HG03575 (cell line): ENCODE measurements around the gene MGMT.

Source experiments
- ATAC-seq: cut with Tn5 transposase; IDR thresholded peaks from one replicate; pipeline ENCODE4 v1.9.1; 2021; ENCODE audit not compliant: unreplicated experiment, insufficient number of reproducible peaks, low FRiP score; ENCODE audit errors: extremely low read depth

The MGMT gene

GRCh38 chr10:129605266-129605985 lies 138.4 kb downstream of the MGMT start:
- no peak for ATAC-seq

- no peak for ATAC-seq
These were observed 139.0 kb downstream of the MGMT start for GRCh38 chr10:129605986-129606518.

DNA sequence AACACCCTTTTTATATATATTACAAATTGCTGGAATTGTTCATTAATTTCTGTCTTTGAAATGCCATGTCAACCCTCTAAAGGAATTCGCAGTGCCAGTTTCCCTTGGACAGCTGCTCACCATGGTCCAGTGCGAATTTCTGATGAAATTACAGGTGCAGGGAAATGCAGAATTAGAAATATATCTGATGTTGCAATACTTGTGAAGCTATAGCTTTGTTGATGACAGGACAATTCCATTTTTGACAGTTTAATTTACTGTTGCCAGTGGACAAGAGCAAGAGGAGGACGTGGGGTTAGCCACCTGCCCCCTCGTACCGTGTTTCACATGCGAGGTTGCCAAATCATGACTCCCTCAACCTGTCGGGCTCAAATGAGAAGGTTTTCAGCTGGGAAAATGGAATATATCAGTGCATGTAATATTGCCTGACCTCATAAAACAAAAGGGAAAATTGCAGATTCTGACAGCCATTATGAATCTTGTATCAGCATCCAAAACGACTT lies 140.6 kb downstream of the MGMT start:
- ATAC-seq, result no peak

- ATAC-seq, result no peak
These were observed 141.6 kb downstream of the MGMT start for GRCh38 chr10:129608653-129609052.

DNA sequence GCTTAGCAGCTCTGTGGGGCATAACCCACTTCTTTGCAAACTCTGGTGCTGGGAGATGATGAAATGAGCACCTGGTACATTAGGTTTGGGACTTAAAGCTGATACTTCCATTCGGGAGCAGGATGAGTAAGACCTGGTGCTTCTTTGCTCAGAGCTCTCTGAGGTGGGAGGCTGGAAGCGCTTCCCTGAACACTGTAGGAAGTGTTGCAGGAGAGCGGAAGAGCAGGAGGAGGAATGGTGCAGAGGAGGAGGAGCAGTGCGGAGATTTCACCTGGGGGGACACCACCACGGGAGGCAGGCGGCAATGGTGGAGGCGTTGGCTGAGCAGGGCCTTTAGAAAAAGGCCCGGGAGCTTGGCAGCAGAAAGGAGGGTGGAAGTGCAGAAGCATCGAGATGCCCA lies 142.5 kb downstream of the MGMT start:
- ATAC-seq, result no peak

DNA sequence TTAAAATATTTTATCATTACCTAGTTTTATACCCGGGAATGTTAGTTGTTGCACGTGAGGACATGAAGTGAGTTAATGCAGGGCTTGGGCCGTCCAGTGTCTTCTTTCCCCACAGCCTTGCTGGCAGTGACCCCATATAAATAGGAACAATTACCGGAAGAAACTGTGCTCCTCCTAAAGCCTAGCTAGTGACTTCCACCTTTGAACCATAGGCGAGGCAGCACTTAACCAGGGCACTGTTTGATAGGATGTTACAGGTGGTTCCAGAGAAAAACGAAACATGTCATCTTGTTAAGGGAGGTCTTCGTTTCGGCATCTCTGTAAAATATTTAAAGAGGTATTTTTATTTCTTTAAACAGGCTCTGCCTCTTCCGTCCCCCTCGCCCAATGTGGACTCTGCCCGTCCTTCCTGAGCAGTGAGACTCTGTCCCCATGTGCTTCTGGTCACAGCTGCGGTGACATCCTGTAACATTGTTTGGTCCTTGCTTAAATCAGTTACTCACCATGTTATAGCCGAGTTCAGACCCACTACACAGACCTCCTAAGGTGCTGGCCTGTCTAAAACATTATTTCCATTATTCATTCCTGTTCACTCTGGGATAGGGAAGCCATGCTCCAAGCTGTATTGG lies 145.6 kb downstream of the MGMT start:
- no peak for ATAC-seq

- no peak for ATAC-seq
These were observed 146.4 kb downstream of the MGMT start for GRCh38 chr10:129613377-129613980.

GRCh38 chr10:129614341-129614740 lies 147.3 kb downstream of the MGMT start:
- ATAC-seq, result no peak

DNA sequence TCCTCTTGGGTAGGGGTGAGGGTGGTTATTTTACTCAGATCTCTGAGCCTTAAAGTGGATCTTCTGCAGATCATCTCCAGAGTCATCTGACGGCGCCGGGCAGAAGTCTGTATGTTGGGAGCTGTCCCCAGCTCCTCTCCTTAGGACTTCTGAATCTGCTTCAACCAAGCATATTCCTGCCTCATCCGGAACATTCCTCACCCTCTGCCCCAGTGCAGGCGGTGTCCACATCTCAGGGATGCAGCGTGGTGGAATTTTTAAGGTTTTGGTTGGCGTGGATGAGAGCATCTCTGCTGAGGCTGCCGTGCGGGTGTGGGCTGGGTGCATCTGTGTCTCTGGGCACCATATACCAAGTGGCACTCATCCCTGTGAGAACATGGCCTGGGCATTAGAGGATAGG lies 148.3 kb downstream of the MGMT start:
- ATAC-seq, result no peak

- ATAC-seq, result no peak
These were observed 149.0 kb downstream of the MGMT start for GRCh38 chr10:129615921-129616525.

GRCh38 chr10:129617768-129618167 lies 150.7 kb downstream of the MGMT start:
- no peak for ATAC-seq

GRCh38 chr10:129621062-129621461 lies 154.0 kb downstream of the MGMT start:
- no peak for ATAC-seq

DNA sequence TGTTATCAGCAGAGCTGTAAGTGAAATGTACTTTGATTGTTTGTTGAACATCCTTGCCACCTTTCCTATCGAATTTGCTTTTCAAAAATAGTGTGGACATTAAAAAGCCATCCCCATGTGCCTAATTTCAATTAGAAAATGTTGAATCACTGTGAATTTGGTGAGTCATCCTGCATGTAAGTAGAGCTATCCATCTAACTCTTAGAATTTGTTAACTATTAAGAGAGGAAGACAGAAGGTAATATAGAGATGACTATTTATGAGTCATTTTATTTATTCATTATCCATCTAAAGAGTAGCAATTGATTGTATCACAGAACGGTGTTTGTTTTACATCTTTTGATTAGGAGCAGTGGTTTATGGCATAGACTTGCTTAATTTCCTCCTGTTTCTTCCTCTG lies 154.7 kb downstream of the MGMT start:
- ATAC-seq, result no peak

DNA sequence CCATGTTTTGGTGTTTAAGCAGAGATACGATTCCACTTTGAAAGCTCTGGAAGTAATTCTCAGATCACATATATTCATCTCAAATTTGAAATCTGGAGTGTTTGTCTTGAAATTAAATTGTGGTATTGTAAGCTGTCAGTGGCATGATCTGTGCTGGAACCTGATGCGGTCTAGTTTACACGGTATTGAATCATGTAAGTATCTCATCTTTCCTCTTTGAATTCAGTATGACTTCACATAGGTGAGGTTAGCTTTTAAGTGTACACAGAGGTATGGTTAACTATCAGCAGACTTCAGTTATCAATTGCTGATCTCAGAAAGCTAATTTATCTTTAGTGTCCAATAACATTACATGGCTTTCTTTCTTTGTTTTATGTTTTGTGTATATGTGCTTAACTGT lies 155.2 kb downstream of the MGMT start:
- ATAC-seq, result no peak

GRCh38 chr10:129622736-129623135 lies 155.7 kb downstream of the MGMT start:
- ATAC-seq, result no peak

GRCh38 chr10:129624526-129624925 lies 157.5 kb downstream of the MGMT start:
- ATAC-seq, result no peak

DNA sequence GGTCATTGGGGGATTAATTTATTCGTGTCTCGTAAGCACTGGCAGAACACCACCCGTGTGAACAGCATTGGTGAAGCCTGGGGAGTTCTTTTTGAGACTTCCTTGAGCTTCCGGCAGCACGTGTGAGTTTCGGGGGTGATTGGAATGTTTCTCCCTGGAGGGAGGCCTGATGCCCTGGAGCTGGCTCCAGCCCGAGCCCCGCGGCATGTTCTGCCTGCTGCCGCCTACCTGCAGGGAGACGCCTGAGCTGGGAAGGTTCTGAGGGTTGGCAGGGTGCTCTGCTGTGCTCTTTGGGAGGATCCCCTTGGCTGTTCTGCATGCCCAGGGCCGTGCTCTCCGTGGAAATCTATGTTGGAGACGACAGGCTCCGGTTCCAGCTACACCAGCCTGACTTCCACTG lies 159.3 kb downstream of the MGMT start:
- ATAC-seq, result no peak

DNA sequence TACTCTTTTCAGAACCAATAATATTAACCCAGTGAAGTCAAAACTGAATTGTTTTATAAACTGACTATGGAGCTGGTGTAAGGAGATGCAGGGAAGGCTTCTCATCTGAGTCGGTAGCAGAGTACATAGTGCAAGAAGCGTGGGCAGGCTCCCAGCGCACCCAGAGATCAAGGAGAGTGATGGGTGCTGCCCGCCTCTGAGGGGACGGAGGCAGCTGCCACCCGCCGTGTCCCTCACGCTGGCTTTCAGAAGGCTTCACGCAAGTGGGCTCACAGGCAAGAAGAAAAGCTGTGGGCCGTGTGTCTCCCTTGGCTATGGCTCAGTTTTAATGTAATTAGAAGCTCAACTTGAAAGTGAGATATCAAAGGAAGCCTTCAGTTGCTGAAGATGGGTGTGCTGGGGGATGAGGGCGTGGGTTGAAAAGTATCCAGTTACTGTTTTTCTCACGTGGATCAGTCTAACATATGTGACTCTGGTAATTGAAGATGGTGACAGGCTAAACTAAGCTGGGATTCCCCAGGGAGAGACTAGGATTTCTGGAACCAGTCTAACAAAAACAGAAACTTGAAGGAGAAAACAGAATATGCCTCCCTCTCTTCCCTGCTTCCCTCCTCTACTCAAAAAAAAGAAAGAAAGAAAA lies 159.9 kb downstream of the MGMT start:
- no peak for ATAC-seq

- no peak for ATAC-seq
These were observed 160.4 kb downstream of the MGMT start for GRCh38 chr10:129627442-129627841.
